HG03378 (cell line): ENCODE data around the gene TNIP1.
A peak's percentile ranks its signal among the peaks of the same experiment; 100 is the strongest.

Experiments used
- ATAC-seq: cut with Tn5 transposase; IDR thresholded peaks from one replicate; pipeline ENCODE4 v1.9.1; 2021; ENCODE audit warnings: mild to moderate bottlenecking, moderate library complexity; ENCODE audit not compliant: unreplicated experiment

The TNIP1 gene, protein sequence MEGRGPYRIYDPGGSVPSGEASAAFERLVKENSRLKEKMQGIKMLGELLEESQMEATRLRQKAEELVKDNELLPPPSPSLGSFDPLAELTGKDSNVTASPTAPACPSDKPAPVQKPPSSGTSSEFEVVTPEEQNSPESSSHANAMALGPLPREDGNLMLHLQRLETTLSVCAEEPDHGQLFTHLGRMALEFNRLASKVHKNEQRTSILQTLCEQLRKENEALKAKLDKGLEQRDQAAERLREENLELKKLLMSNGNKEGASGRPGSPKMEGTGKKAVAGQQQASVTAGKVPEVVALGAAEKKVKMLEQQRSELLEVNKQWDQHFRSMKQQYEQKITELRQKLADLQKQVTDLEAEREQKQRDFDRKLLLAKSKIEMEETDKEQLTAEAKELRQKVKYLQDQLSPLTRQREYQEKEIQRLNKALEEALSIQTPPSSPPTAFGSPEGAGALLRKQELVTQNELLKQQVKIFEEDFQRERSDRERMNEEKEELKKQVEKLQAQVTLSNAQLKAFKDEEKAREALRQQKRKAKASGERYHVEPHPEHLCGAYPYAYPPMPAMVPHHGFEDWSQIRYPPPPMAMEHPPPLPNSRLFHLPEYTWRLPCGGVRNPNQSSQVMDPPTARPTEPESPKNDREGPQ

DNA sequence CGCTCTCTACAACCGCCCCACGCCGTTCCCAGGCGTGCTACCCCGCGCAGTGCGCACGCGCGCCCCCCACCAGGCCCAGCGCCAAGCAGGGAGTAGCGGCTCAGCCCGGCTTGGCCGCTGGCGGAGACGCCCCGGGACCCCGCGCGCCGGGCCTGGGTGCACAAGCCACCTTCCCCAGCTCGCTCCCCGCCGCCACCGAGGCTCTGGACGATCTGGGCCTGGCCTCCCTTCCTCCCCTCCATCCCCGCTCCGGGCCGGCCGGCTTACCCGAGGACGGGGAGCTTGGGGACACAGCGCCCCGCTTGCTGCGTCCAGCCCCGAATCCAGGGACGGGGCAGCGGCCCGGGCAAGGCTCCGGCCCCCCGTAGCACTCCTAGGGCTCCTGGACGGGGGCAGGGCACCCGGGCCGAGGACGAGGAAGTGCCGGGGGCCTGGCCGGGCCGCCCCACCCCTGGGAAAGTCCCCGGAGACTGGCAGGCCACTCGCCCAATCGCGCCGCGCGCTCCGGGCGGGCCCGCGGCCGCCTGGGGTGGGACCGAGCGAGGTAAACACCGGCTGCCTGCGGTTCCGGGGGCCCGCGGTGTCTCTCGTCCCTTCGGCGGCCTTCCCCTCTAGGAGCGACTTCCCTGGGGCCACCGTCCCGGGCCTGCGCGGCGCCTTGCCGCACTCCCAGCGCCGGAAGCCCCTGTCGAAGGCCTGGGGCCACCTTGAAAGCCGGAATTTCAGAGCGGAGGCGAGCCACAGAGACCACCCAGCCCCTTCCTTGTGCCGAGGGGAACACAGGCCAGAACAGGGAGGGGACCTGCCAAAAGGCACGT, at the start of gene TNIP1:
TNIP1 (minus strand) TSS at position 422 of the 818 bp plus-strand sequence. CDS start 15,939 bp downstream, outside the sequence.
- peak; percentile 46 for ATAC-seq

DNA sequence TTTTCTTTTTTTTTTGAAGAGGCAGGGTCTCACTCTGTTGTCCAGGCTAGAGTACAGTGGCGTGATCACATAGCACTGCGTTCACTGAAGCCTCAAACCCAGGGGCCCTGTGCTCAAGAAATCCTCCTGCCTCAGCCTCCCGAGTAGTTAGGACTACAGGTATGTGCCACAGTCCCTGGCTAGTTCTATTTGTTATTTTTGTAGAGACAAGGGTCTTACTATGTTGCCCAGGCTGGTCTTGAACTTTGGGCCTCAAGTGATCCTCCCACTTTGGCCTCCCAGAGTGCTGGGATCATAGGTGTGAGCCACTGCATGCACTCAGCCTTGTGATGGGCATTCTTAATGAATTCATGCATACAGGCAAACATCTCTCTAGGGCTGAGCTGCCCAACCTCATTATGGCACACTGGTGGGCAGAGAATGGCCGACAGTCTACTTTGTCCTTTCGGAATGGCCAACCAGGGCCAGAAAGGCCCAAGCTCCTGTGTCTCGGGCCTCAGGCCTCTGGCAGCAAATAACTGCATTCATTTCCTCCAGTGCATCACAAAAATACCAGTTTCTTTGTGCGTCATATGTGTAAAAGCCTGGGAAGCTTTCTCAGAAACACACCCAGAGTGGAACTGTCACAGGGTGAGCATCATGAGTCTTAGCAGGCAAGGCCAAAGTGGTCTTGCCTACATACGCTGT, 49.5 kb upstream of the TNIP1 start:
- no peak for ATAC-seq

DNA sequence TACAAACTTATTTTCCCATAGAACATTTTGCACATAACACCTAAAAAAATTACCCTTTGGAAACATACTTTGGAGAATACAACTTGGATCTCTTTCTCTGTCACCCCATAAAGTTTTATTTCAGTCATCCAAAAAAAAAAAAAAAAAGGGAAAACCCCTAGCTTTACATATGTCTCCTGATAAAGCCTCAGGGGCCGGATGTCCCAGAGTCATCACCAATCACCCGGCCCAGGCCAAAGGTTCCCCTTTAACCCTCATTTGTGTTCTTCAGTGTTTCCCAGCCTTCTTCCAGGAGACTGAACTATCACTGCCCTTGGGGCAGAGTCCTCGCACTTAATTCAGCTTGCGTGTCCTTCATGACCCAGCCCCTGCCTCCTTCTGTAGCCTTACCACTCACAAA, 48.0 kb upstream of the TNIP1 start:
- ATAC-seq, result no peak

DNA sequence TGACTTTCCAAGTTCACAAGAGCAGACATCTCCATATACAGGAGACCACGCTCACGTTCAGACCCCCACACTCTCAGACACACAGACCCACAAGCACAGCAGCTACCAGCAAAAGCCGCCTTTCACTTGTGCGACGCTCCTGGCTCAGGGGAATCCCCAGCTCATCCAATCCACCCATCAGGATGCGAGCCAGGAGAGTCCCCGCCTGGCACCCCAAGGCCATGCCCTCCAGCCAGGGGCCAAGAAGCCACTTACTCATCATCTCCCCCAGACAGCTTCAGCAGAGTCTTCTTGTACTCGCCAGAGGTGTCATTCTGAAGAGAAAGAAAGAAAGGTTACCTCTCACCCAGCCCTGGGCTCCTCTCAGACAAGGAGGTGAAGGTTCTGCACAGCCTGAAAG, 47.1 kb upstream of the TNIP1 start:
- ATAC-seq, result no peak

DNA sequence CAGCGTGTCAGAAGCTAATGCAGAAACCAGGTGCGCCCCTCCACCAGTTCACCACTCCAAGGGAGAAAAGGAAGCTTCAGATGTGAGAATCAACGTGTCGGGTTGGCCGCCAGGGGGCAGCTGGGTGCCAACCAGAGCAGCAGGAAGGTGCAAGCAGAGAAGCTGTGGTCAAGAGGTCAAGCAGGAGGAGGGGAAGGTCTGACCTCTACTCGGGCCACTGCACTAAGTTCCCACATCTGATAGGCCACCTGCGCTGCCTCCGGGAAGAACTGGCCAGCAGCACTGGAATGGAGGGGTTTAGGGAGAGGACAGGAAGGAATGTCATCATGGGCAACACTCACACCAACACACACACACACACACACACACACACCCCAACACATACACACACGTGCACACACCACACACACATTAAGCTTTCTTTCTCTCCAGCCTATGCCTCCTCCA, 45.4 kb upstream of the TNIP1 start:
- ATAC-seq, result peak; percentile 32

DNA sequence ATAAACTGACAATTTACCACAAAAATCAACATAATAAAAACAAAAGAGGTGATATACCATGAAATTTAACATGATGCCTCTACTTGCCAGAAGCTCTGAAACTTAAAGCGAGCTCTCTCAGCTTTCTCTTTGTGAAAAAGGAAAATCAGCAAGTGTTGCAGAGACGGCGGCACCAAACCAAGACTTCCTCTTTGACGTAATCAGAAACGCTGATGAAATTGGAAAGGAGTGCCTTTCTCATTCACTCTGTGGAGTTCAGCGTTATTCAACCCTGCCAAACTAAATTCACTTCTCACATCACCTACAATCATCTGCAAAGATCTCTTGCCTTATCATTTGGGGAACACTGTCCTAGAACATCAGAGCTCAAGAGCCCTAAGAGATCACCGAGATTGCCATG, 44.6 kb upstream of the TNIP1 start:
- no peak for ATAC-seq

DNA sequence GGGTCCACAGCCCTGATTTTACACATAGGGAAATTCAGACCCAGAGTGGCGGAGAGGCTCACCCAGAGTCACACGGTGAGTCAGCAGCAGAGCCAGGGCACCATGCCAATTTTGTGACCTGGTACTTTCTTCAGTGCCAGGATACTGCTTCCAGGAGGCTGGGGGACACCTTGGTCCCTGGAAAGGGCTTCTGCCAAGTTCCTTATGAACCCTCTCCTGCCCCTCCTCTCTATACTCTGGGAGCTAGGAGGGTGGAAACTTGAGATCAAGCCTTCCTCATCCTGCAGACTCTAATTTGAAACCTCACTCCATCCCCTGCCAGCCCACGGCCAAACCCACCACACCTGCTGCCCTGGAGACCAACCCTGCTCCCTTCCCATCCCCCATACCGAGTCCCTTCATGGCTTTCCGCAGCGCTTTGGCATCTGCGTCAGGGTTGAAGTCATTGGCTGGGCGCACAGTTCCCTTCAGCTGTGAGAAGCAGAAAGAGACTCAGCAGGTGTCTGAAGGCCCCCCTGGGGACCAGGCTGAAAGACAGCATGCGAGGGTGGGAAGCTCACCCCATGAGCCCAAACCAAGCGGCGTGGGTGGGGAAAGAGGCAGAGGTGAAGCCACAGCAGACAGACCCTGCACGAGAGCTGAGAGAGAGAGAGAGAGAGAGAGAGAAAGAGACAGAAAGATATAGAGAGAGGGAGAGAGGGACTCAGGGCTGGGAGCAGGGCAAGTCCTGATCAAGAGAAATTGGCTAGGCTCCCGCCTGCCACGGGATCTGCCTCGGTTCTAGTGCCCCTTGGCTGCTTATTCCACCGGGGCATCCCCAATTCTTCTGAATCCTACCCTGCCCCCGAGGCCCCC, 43.3 kb upstream of the TNIP1 start:
- ATAC-seq, result peak; percentile 81

DNA sequence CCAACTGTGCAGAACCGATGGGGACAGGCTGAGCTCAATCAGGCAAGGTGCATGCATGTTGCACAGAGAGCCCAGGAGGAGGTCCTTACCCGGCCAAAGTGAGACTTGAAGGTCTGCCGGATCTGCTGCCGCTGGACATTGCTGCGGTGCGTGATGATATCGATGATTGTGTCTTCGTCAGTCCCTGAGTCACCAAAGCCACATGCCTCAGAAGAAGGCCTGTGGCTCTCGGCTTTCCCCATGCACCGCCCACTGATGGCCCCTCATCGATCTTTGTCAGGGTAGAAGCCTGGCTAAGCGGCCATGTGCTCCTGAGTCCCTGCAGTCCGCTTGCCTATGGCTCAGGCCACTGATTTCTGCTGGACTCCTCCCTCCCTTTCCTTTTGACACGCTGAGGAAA, 42.0 kb upstream of the TNIP1 start:
- ATAC-seq, result no peak

DNA sequence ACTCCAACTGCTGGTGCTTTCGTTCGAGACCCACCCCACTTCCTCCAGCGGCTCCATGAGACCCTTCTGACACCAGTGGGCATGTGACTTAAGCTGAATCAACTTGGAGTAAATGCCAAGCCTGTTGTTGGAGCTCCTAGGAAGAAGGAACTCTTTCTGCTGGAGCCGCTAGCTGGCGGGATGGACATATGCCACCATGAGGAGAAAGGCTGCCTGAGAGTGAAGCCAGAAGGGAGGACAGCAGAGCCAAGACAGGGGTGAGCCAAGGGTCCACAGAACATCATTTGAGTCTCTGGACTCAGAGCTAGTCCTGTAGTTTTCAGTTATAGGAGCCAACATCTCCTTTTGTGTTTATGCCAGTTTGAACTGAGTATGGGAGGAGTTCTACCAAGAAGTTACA, 40.8 kb upstream of the TNIP1 start:
- no peak for ATAC-seq

DNA sequence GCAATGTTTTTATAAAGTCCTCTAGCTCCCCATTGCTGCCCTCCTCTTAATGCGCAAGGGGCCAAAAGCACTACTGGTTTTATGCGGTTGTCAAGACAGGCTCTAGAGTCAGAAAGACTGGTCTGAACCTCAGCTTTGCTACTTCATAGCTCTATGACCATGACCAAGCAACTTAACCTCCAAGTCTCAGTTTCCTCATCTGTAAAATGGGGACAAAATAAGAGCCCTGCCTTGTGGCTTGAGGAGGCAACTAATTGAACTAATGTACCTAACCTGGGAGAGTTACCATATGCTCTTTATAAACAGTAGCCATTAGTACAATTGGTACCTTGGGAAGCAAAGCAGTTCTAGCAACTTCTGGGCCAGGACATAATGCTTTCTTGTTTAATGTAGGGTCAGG, 40.3 kb upstream of the TNIP1 start:
- no peak for ATAC-seq

DNA sequence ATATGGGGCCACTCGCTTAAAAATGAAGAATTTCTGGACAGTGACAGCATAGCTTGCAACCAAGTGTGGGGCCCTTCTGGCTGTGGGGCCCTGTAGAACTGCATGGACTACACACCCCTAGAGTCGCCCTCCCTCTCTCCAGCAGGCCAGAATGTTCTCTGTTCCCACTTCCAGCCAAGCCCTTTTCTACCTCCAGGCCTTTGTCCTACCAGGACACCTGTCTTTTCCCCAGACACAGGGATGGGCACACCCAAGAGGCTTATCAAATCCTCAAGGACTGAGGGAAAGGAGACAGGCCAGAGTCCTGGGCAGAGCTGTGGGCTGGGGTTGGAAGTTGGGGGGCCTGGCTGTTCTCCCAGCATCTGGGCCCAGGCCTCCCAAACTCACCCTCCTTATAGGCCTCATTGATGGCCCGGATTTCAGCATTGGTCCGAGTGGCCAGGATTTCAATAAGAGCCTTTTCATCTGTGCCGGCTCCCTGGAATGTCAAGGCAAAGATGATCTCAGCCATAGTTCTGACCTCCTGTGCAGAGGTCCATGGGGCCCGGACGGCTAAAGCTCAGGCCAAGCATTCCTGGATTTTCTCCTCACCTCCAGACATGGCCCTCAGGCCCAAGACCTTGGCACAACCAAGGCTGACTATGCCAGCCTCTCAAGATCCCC, 38.2 kb upstream of the TNIP1 start:
- no peak for ATAC-seq

DNA sequence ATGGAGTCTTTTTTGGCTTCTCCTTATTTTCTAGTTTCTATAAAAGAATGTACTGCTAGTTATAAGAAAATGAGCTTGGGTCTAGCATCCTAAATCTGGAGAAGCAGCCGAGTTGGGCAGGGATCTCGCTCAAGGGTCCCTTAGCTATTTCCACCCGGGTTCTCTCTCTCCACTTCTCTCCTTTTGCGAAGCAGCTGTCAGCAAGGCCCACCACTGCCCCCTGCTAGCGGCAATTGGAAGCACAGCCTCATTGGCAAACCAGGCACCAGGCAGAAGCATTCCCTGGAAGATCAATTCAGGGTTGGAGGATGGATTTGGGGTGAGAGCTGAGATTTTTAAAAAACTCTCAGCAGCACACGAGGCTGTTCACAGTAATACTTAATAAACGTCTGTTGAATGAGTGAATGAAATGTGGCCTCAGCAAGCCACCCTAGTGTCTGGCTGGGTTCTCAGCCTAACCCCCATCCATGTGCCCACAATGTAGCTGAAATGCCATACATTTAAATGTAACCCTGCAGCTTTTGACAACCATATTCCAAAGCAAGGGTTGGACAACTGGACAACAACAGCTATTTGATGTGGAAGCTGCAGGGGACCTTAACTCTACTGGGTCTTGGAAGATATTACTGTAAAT, 34.6 kb upstream of the TNIP1 start:
- ATAC-seq, result no peak

DNA sequence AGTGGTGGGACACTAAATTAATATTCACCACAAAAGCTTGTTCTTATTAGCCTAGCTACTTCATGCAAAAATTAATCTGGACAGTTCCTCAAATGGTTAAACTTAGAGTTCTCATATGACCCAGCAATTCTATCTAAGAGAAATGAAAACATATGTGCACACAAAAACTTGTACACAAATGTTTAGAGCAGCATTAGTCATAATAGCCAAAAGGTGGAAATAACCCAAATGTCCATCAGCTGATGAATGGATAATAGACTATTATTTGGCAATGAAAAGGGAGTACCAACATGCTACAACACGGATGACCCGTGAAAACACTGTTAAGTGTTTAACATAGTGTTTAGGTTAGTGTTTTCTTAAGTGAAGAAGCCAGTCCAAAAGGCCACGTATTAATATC, 32.8 kb upstream of the TNIP1 start:
- no peak for ATAC-seq

DNA sequence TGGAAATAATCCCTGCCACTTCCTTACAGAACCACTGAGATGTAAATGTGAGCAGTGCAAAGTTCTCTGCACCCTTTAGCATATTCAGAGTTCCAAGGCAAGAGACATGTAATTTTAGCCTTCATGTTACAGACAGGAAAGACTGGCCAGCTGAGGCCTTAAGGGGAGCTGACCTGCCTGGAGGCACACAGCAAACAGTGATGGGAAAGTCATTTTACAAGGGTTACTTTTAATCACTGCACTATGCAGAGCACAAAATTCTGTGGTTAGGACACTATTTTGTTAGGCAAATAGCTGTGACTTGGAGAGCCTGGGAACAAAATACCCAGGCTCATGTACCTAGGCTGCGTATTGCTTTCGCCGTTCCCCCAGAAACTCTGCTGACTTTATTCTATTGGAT, 30.2 kb upstream of the TNIP1 start:
- no peak for ATAC-seq

DNA sequence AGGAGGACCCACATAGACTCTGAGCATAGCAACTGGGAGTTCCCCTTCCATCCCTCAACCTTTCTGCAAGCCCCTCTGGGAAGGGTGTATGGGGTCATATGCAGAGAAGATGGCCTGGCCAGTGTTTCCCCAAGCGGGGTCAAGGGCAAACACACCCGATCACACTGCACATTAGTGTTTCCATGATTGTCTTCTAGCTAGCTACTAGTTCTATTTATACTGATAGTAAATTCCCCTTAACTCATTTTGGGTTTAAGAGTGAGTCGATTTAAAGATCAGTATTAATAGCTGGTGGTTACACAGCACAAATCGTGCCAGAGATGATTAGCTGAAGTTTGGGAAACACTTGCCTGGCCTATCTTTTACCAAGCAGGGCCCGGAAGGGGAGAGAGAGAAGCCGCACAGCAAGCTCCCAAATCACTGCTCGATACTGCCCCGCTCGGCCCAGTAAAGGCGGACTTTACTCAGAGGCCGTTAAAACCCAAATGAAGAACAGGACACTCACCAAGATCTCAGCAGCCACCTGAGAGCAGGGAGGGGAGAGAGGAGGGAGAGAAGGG, 29.4 kb upstream of the TNIP1 start:
- no peak for ATAC-seq

DNA sequence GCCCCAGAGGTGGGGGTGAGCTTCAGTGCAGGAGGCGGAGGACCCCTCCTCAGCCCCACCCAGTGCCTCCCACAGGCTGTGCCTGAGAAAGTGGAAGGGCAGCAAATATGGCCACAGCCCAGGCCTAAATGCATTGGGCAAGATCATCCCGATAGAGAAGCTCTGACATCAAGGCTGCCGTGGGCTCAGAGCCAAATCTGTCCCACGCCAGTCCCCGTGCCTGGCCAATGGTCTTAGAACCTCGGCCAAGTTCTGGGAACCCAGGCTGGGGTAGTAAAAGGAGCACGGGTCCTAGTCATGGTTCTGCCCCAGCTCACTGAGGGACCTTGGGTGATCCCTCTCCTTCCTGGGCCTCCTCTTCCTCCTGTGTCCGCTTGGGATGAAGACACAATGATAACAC, 27.7 kb upstream of the TNIP1 start:
- ATAC-seq, result no peak

DNA sequence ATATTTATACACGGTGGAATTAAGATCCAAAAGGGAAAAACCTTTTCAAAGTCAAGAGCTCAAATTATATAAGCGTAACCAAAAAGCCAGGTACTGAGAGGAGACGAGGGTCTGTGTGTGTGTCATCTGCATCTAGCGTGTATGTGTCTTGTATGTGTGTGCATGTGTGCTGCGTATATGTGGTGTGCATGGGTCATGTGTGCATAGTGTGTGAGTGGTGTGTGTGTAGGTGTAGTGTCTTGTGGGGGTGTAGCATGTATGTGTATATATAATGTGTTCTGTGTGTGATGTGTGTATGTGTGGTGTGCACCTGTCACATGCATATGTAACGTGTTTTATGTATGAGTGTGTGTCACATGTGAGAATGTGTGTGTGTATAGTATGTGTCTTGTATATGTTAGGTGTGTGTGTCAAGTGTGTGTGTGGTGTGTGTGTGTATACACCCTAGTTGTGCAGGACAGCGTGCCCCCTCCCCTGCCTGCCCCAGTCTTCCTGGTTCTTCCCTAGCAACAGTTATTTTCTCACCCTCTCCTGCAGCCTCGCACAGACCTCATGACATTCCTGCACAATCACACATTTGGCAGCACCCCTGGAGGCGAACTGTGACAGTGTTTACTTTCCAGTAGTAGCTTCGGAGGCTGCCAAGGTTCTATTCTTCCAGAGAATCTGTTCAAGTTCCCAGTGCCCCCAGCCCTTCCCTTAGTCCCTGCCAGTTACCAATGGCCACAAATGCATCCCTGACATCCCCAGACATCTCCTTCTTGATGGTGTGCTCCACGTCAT, 27.1 kb upstream of the TNIP1 start:
- ATAC-seq, result no peak

DNA sequence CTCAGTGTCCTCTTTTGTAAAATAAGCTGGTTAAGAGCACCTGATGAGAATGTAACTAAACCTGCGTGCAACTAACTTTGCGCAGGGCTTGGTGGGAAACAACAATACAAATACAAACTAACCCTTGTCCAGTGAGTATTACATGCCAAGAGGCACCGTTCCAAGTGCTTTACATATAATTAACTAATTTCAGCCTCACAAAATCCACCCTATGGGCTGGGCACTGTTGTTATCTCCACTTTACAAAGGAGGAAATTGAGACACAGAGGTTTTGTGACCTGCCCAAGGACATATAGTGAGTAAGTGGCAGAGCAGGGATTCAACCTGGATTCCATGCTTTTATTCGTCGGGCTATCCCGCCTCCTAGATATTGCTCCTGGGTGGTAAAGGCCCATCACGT, 26.2 kb upstream of the TNIP1 start:
- ATAC-seq, result no peak
